ENCODE data around the gene TUBA1B.
A peak's percentile ranks its signal among the peaks of the same experiment; 100 is the strongest.

DNA sequence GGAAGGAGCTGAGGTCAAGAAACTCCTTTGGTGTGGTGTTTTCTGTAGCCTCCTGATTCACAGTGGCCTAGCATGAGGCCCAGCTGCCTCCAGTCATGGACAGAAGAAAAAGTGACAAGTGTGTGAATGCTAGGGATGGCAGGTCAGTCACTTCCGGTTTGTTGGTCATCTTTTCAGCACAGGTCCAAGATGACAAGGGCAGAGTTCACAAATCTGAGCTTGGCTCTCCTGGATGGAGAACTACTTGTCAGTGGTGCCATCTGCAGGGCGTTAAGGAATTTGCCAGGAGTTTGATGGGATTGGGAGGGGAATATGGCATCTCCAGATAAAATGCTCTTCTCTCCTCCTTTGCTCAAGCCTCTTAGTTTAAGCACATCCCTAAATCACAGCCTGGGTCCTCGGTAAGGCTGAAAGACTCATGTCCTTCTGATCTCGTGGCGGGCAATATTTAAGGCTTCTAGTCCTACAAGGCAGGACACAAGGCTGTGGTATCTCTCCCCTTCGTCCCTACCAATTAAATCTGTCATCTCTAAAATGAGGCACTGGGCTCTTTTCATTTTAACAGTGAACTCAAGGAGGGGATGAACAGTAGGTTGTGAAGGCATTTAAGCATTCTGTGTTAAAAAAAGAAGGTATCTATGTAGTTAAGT, 10.0 kb downstream of the TUBA1B start:
- TF ChIP-seq, protein P1, sequence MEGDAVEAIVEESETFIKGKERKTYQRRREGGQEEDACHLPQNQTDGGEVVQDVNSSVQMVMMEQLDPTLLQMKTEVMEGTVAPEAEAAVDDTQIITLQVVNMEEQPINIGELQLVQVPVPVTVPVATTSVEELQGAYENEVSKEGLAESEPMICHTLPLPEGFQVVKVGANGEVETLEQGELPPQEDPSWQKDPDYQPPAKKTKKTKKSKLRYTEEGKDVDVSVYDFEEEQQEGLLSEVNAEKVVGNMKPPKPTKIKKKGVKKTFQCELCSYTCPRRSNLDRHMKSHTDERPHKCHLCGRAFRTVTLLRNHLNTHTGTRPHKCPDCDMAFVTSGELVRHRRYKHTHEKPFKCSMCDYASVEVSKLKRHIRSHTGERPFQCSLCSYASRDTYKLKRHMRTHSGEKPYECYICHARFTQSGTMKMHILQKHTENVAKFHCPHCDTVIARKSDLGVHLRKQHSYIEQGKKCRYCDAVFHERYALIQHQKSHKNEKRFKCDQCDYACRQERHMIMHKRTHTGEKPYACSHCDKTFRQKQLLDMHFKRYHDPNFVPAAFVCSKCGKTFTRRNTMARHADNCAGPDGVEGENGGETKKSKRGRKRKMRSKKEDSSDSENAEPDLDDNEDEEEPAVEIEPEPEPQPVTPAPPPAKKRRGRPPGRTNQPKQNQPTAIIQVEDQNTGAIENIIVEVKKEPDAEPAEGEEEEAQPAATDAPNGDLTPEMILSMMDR (conservative IDR thresholded peaks at IDR 0.05; ENCODE audit: low read depth, low read length) = peak; percentile 84
- no peak for TF ChIP-seq EZH2 (IDR thresholded peaks at IDR 0.05; ENCODE audit: low read length, unreplicated experiment)

All from PC-3 (cell line).